ENCODE measurements around the gene SULT1C2. TPM values are rescaled to one million over a fixed set of nuclear protein-coding genes. Genes with fewer than 3 reads are reported as not detected.

The SULT1C2 gene
- total RNA-seq, 1 experiment from 2014 or later, result 3.0 TPM

DNA sequence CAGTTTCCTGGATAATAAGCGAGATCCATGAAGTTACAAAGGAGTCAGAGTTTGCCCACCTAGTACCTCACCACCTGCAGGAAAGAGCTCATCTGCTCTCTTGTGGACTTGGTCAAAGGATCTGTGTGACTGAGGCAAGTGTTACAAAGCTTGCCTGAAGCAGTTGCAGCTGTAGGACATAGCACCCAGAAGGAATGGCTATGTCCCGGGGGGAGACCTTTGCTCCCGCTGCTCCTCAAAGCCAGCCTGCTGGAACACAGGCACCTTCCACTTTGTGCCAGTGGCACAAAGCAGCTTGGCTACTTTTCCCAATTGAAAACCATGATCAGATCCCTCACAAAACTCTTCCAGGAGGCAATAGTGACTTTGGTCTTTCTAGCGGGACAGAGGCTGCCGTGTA lies 3.1 kb upstream of the SULT1C2 start:
- no peak overlapping the region for H3K27ac ChIP-seq
- no TSS peak for BruUV-seq (replicated peaks)
- intact Hi-C loops (cut with micrococcal nuclease; ENCODE audit: unreplicated experiment), result no loop called here

DNA sequence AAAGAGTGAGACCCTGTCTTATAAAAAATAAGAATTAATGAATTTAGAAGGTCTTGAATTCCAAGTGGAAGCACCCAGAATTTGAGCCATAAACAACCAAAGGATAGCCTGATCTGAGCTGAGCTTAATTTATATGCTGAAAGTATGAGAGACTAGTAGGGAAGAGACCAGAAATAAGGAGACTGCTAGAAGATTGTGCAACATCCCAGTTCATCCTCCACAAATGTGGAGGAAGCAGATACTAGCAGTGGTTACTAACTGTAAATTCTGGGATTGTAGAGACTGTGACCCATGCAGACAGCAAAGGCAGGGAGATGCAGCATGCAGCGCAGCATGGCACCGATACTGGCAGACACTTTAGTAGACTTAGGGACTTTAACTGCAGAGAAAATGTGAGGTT lies 1.5 kb upstream of the SULT1C2 start:
- Histone ChIP-seq H3K9me2 (ENCODE audit: insufficient read depth) (no peaks in the 10 kb centered on the region), H4K20me1 (ENCODE audit: insufficient read depth) (no peaks in the 10 kb centered on the region), H3K27me3 (ENCODE audit: insufficient read depth, low read depth) (no peaks in the 10 kb centered on the region), H3K79me2 (ENCODE audit: low read depth) (no peaks in the 10 kb centered on the region), H3F3A (ENCODE audit: insufficient read depth, low read depth) (no peaks in the 10 kb centered on the region), H2AFZ (no peak overlapping the region), H3K4me2 (no peak overlapping the region), H3K9me3 (ENCODE audit: insufficient read depth, low read depth) (no peaks in the 10 kb centered on the region), H3K27ac (no peak overlapping the region), H3K36me3 (ENCODE audit: low read depth) (no peaks in the 10 kb centered on the region), H3K4me3 (no peak overlapping the region), H3K4me1 (replicated peaks; ENCODE audit: insufficient read depth) (peaks cover 16% of the 10 kb centered on the region)
- ChIA-PET POLR2A (ENCODE audit: unreplicated experiment) (interaction anchor here (0.6 kb wide), 1 partner anchor 21 kb away, joined by 7 read pairs; no protein-coding TSS in a partner anchor), CTCF (no interaction called here)
- intact Hi-C loops (cut with micrococcal nuclease; ENCODE audit: unreplicated experiment), result no loop called here
- TF ChIP-seq EZH2 (IDR thresholded peaks at IDR 0.05; ENCODE audit: low read depth), result no peak
- TF ChIP-seq, protein P1, sequence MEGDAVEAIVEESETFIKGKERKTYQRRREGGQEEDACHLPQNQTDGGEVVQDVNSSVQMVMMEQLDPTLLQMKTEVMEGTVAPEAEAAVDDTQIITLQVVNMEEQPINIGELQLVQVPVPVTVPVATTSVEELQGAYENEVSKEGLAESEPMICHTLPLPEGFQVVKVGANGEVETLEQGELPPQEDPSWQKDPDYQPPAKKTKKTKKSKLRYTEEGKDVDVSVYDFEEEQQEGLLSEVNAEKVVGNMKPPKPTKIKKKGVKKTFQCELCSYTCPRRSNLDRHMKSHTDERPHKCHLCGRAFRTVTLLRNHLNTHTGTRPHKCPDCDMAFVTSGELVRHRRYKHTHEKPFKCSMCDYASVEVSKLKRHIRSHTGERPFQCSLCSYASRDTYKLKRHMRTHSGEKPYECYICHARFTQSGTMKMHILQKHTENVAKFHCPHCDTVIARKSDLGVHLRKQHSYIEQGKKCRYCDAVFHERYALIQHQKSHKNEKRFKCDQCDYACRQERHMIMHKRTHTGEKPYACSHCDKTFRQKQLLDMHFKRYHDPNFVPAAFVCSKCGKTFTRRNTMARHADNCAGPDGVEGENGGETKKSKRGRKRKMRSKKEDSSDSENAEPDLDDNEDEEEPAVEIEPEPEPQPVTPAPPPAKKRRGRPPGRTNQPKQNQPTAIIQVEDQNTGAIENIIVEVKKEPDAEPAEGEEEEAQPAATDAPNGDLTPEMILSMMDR (conservative IDR thresholded peaks at IDR 0.05), result no peak
- no peak for DNase-seq
- no TSS peak for BruUV-seq (replicated peaks)

More for the DNA sequence above, 3.1 kb upstream of the SULT1C2 start:
- no peaks in the 10 kb centered on the region for H3K27me3 ChIP-seq (ENCODE audit: insufficient read depth, low read depth)
- H3K9me2 ChIP-seq (ENCODE audit: insufficient read depth), result no peaks in the 10 kb centered on the region
- H3K4me1 ChIP-seq (replicated peaks; ENCODE audit: insufficient read depth), result peaks cover 16% of the 10 kb centered on the region
- DNase-seq, result no peak
- no peaks in the 10 kb centered on the region for H3K36me3 ChIP-seq (ENCODE audit: low read depth)
- TF ChIP-seq, protein P1 (conservative IDR thresholded peaks at IDR 0.05), result no peak
- no peak for TF ChIP-seq EZH2 (IDR thresholded peaks at IDR 0.05; ENCODE audit: low read depth)
- POLR2A ChIA-PET (ENCODE audit: unreplicated experiment), result no interaction called here
- H3K4me3 ChIP-seq, result no peak overlapping the region
- no peaks in the 10 kb centered on the region for H3F3A ChIP-seq (ENCODE audit: insufficient read depth, low read depth)
- H3K4me2 ChIP-seq, result no peak overlapping the region
- CTCF ChIA-PET, result no interaction called here
- H4K20me1 ChIP-seq (ENCODE audit: insufficient read depth), result no peaks in the 10 kb centered on the region
- H3K79me2 ChIP-seq (ENCODE audit: low read depth), result no peaks in the 10 kb centered on the region
- no peak overlapping the region for H2AFZ ChIP-seq
- no peaks in the 10 kb centered on the region for H3K9me3 ChIP-seq (ENCODE audit: insufficient read depth, low read depth)

DNA sequence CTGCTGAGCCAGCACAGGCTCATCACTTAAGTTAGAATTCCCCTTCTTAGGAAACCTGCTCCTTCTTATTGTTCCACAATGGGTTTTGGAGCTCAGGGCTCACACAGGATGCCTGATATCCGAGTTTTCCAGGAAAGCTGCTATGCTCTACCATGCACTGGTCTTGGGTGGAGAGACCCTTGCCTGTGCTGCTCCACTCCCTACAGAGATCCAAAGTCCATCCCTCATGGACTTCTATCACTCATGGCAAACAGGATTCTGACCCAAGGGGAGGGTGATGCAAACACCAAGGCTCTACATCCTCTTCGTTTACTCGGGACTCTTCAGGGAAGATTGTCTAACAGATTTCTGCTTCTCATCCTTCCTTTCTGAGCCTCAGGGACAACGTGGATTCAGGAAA lies 5.2 kb downstream of the SULT1C2 start:
- intact Hi-C loops (cut with micrococcal nuclease; ENCODE audit: unreplicated experiment), result no loop called here
- no TSS peak for BruUV-seq (replicated peaks)
- H3K4me3 ChIP-seq, result no peak overlapping the region
- CTCF ChIA-PET, result no interaction called here
- H3K9me2 ChIP-seq (ENCODE audit: insufficient read depth), result no peaks in the 10 kb centered on the region
- peaks cover 16% of the 10 kb centered on the region for H3K4me1 ChIP-seq (replicated peaks; ENCODE audit: insufficient read depth)
- H3K27me3 ChIP-seq (ENCODE audit: insufficient read depth, low read depth), result no peaks in the 10 kb centered on the region
- no peak overlapping the region for H2AFZ ChIP-seq
- H3K36me3 ChIP-seq (ENCODE audit: low read depth), result no peaks in the 10 kb centered on the region
- no peak overlapping the region for H3K4me2 ChIP-seq
- H3F3A ChIP-seq (ENCODE audit: insufficient read depth, low read depth), result no peaks in the 10 kb centered on the region
- no peak overlapping the region for H3K27ac ChIP-seq
- no peak for DNase-seq
- no peaks in the 10 kb centered on the region for H4K20me1 ChIP-seq (ENCODE audit: insufficient read depth)
- no peaks in the 10 kb centered on the region for H3K79me2 ChIP-seq (ENCODE audit: low read depth)
- TF ChIP-seq, protein P1 (conservative IDR thresholded peaks at IDR 0.05), result no peak
- no peak for TF ChIP-seq EZH2 (IDR thresholded peaks at IDR 0.05; ENCODE audit: low read depth)
- POLR2A ChIA-PET (ENCODE audit: unreplicated experiment), result no interaction called here
- H3K9me3 ChIP-seq (ENCODE audit: insufficient read depth, low read depth), result no peaks in the 10 kb centered on the region

All from PC-9 (cell line).